DOHH2 (cell line): Measurements from ENCODE around the gene CCSER2.

Experiments
- EZH2phosphoT487 ChIP-seq: fragments of 200-600 bp; sonication (generic); IDR thresholded peaks from 2 replicates; pipeline ENCODE4 v1.6.1; 2017; ENCODE audit warnings: borderline replicate concordance, mild to moderate bottlenecking, antibody characterized with exemption, low read length, moderate library complexity, mixed read lengths
- TF ChIP-seq, protein P1 (sequence below): fragments of 200-600 bp; sonication (generic); IDR thresholded peaks from one replicate; pipeline ENCODE4 v1.5.1; 2014; ENCODE audit warnings: antibody characterized with exemption, mild to moderate bottlenecking, low read depth, low read length; ENCODE audit not compliant: poor library complexity, severe bottlenecking

DNA sequence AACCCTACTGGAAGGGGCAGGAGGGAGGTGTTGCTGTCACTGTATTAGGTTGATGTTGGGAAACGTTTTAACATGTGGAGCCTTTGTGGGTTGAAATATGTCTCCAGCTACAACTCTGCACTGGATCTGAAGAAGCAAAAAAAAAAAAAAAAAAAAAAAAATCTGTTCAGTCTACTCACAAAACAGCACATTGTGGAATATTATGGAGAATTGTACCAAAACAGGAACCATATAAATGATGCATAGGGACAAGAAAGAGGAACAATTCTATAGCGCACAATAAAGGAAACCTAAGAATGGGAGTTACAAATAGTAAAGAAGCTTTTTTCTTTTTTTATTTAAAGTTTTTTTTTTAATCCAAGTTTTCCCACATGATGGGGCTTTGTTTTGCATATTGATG lies 63.8 kb downstream of the CCSER2 start:
- TF ChIP-seq, protein P1, sequence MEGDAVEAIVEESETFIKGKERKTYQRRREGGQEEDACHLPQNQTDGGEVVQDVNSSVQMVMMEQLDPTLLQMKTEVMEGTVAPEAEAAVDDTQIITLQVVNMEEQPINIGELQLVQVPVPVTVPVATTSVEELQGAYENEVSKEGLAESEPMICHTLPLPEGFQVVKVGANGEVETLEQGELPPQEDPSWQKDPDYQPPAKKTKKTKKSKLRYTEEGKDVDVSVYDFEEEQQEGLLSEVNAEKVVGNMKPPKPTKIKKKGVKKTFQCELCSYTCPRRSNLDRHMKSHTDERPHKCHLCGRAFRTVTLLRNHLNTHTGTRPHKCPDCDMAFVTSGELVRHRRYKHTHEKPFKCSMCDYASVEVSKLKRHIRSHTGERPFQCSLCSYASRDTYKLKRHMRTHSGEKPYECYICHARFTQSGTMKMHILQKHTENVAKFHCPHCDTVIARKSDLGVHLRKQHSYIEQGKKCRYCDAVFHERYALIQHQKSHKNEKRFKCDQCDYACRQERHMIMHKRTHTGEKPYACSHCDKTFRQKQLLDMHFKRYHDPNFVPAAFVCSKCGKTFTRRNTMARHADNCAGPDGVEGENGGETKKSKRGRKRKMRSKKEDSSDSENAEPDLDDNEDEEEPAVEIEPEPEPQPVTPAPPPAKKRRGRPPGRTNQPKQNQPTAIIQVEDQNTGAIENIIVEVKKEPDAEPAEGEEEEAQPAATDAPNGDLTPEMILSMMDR, result no peak
- TF ChIP-seq EZH2phosphoT487, result no peak
